Endothelial cell of hepatic sinusoid (primary cell): ENCODE measurements around the gene GPC5.

Experiments used
- in situ Hi-C: cut with HindIII; loops from 2 replicates; pipeline ENCODE4 v1.10.0; 2017; ENCODE audit warnings: low sequenced_read_pairs

The GPC5 gene

DNA sequence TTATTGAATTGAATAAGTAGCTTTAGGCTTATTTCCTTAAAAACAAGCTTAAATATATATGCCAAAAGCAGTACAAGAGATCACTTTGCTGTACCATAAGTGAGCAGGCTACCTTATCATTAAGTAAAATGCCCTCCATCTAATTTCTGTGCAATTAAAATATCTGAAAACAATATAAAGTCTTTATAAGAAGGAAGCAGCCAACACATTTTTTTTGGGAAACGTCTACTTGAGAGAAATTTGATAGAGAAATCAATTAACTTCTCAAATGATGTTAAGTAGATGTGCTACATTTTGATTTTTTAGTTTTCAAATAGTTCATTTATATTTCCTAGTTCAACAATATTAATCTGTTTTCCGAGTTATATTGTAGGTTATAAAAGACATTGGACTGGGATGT, 52.5 kb downstream of the GPC5 start:
- in situ Hi-C loops = no loop called here

DNA sequence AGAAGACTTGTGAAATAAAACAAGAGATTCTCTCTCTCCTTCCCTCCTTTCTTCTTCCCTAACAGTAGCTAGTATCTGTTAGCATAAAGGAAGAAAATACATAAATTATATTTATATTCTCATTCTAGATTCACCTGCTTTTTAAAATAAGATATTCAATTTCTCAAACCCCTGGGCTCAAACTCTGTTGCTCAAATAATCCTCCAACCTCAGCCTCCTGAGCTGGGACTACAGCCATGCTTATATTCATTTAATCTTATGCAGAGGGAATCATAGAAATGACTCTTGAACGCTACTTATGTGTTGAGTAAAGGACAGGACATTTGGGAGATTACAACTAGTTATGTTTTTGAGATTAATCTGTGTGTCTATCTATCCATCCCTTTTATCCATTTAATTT, 56.2 kb downstream of the GPC5 start:
- in situ Hi-C loops = no loop called here

DNA sequence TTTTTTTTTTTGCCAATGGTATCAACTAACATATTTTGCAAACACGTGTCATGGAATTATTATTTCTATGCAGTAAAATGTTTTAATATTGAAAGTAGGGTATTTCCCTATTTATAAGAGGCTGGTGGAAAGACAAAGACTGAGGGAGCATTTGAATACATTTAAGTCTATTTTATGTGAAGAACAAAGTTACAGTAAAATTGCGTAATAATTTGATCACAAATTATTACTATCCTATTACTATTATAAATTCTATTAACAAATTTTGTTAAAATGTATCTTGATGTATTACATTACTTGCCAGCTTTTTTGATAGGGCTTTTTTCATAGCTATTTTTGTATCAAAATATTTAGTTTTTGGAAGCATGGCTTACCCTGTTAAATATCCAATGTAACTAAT, 58.4 kb downstream of the GPC5 start:
- in situ Hi-C loops = no loop called here

DNA sequence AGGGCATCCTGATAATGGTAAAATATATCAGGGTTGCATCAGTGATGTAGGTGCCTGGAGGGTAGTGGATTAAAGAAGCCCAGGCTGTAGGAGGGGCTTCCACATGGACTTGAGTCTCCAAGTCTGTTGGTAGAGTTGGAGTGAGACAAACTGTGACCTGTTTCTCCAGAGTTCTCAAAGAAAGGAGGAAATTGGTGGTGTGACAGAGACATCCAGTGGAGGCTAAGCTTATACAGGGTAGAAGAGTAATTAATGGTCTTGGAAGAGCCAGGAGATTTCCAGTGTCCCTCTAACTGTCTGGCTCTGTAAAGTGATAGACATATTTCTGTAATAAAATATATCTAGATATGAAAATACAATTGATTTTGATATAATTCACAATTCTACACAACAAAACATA, 61.1 kb downstream of the GPC5 start:
- in situ Hi-C loops = no loop called here

DNA sequence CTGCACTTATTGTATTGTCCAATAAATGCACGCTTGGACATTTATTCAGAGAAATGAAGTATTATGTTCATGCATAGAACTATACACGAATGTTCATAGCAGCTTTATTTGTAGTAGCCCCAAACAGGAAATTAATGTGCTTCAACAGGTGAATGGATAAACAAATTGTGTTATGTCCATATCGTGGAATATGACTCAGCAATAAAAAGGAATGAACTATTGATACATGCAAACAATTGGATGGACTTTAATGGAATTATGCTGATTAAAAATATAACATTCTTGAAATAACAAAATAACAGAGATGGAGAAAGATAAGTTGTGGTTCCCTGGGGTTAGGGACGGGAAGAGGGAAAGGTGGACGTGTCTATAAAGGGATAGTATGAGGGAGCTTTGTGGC, 65.9 kb downstream of the GPC5 start:
- in situ Hi-C loops = no loop called here

DNA sequence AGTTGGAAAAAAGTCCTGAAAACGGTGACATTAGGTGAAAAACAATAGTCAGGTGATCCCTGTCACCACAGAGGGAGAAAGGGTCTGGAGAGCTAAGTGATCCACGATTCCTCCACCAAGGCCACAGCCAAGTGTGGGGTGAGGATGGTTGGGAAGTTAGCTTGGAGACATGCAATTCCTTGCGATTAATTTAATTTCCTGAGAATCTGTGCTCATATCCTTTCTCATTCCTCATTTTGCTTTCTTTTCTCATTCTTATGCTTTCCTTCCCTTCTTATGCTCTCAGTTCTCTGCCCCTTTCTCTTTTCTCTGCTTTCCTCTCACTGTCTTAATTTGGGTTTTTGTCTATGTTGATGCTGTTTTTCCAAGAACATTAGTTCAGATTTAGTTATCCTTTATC, 68.8 kb downstream of the GPC5 start:
- in situ Hi-C loops = no loop called here

DNA sequence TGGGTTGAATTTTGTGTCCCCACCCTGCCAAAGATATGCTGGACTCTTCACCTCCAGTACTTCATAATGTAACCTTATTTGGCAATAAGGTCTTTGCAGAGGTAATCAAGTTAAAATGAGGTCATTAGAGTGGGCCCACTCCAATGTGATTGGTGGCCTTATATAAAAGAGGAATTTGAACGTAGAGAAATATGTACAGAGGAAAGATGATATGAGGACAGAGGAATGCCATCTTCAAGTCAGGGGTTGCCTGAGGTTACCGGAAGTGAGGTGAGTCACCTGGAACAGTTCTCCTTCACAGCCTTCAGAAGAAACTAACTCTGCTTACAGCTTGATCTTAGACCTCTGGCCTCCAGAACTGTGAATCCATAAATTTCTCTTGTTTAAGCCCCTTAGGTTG, 69.9 kb downstream of the GPC5 start:
- in situ Hi-C loops = no loop called here

DNA sequence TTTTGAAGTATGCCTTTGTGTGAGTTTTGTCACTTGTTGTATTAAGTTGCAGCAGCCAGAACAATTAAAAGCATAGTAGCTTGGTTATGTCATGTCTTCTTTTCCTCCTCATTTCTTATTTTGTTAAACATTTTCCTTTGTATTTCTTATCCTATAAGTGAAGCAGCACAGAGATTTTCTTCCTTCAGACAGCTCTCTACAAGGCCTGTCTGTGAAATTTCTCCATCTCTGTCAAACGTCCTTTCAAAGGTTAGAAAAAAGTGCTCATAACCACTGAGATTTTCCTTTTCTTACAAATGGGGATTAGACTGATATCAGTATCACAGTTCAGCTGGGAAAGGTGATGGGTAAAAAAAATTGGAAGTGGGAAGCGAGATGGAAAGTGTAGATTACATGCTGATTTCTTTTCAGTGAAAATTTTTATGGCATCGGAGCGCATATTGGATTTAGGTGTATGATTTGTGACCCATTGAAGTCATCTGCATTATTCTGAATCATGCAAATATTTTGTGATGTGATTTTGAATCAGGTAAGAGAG, 71.7 kb downstream of the GPC5 start:
- in situ Hi-C loops = loop anchor here (5.0 kb wide), 1 partner anchor 107 kb away; no protein-coding TSS in a partner anchor

DNA sequence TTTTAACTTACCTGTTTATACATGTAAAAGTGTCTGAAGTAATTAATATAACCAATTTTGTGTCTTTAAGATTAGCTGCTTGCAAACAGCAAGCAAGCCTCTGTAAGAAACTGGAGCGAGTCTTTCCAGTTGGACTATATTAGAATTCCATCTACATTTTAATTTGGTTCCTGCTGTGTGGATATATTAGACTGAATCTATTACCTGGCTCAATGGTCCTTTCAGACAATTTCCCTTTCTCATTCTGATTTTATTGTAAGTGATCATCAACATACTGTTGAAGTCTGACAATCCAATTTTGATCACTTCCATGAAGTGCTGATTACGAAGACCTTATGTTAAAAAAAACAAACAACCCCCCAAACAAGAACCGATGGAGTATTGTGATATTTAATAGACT, 72.3 kb downstream of the GPC5 start:
- in situ Hi-C loops = loop anchor here (5.0 kb wide), 1 partner anchor 107 kb away; no protein-coding TSS in a partner anchor

DNA sequence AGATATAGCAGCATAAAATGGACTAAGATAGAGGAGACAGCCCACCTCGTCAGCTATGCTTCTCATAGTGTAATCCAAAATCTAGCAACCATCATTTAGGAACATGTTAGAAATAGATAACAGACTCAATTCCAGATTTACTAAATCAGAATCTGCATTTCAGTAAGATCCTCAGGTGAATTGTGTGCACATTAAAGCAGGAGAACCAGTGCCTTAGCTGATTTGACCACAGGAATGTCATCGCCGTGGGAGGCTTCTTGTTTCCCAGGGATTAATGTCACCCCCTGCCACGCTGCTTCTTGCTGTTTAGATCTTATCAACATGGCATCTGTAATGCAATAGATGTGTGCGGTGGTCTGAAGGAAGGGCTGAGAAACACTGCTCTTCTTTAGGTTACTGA, 84.0 kb downstream of the GPC5 start:
- in situ Hi-C loops = no loop called here

DNA sequence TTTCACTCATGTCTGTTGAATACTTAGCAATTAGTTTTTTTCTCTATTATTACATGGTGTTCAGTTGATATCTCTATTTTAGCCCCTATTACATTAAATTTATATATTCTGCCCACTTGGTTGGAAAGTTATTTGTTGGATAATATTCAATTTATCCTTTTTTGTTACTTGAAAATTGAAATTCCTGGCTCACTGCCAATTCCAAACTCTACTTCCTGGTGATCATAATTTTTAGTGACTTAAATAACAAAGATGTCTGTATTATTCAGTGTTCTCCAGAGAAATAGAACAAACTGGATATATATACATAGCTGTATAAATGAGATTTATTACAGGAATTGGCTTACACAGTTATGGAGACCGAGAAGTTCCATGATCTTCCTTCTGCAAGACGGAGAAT, 93.6 kb downstream of the GPC5 start:
- in situ Hi-C loops = no loop called here

DNA sequence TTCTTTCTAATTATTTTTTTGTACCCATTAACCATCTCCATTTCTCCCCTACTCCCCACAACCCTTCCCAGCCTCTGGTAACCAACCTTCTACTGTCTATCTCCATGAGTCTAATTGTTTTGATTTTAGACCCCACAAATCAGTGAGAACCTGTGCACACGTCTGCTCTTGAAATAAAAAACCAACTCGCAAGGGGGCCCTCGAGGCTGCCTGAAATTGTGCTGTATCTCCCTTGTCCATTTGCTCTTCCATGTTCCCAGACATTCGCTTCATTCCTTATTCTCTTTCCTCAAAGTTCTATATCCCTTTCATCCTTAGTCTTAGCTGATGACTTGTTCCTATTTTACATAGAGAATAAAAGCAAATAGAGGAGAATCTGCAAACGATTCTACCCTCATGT, 95.0 kb downstream of the GPC5 start:
- in situ Hi-C loops = no loop called here

DNA sequence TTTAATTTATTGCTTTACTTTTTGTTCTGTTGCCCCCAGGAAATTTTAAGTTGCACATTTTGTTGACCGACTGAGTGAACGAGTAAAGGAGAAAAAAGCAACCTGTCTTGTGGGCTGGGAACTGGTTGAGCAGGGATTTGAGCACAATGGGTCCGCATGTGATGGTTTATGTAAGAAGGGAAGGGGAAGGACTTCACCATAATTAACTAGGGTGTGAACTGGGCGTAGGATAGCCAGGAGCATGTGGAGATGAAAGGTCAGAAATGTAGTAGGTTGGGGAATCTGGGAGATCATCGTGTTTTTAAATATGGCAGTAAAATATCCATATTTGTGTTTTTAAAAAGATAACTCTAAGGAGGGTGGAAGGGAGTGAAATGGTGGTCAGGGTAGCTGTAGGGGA, 99.9 kb downstream of the GPC5 start:
- in situ Hi-C loops = no loop called here

DNA sequence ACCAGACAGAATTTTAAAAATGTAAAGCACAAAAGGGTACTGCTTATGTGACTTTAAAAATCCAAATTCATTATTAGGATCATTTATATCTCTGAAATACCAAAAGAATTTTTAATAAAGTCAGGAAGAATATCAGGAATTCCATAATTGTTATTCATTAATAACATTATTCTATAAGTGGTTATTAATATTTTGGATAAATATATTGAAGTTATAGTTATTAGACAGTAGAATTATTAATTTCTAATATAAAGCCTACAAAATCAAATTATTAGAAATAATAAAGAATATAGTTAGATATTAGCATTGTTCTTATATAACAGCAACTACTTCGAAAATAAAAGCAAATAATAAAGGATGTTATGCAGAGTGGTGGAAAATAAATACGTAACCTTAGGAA, 105.8 kb downstream of the GPC5 start:
- in situ Hi-C loops = no loop called here

DNA sequence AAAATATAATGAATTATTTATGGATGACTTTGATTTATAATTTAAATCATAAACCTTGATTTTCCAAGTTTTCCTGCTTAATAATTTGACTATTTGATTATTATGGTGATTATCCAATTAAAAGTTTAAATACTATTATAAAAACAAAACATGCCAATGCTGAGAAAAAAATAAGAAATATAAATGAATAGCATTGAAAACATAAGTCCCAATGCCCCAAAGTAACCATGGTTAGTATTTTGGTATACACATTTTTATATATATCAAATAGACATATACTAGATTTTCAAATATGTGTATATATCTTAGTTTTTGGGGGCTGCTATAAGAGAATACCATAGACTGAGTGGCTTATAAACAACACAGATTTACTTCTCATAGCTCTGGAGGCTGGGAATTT, 108.3 kb downstream of the GPC5 start:
- in situ Hi-C loops = no loop called here

DNA sequence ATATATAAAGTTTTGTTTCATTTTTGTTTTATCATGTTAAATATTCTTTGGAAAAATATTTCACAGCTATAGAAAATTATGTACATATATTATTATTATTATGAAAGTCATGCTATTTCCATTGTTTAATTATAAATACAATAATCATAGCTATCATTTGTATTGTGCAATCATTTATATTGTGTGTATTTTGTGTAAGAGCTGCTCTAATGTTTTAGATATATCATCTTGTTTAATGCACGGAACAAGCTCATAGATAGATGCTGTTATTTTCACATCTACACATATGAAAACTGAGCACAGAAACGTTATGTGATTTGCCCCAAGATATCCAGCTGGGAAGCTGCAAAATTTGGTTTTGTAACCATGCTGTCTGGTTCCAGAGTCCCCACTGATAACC, 111.6 kb downstream of the GPC5 start:
- in situ Hi-C loops = no loop called here

DNA sequence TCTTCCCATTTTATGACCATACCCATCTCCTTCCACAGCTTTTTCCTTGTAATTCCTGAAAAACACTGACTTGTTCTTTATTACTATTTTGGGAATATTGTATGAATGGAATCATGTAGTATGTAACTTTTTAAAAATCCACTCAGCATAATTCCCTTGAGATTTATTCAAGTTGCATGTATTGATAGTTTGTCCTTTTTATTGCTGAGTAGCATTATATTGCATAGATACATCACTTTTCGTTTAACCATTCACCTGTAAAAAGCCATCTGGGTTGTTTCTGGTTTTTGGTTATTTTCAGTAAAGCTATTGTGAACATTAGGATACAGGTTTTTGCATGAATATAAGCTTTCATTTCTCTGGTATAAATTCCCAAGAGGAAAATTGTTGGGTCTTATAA, 115.4 kb downstream of the GPC5 start:
- in situ Hi-C loops = no loop called here

DNA sequence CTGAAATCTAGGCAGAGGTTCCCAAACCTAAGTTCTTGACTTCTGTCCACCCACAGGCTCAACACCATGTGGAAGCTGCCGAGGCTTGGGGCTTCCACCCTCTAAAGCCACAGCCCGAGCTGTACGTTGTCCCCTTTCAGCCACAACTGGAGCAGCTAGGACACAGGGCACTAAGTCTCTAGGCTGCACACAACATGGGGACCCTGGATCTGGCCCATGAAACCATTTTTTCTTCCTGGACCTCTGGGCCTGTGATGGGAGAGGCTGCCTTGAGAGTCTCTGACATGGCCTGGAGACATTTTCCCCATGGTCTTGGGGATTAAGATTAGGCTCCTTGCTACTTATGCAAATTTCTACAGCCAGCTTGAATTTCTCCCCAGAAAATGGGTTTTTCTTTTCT, 118.4 kb downstream of the GPC5 start:
- in situ Hi-C loops = no loop called here

DNA sequence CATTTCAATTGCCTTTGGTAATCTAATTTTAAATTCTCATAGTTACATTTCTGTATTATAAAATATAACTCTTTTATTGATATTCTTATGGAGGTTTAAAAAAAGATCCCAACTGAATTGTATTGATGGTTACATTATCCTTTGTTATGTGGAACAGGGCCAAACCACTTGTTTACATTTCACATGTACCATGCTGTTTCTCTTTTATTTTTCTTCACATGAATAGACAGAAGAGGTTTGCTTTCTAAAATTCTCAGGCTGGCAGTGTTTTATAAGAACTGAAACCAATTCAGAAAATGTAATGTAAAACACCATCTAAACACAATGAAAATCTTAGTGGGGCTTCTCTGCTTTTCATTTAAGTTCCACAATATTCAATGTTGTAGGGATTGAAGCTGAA, 122.5 kb downstream of the GPC5 start:
- in situ Hi-C loops = no loop called here

DNA sequence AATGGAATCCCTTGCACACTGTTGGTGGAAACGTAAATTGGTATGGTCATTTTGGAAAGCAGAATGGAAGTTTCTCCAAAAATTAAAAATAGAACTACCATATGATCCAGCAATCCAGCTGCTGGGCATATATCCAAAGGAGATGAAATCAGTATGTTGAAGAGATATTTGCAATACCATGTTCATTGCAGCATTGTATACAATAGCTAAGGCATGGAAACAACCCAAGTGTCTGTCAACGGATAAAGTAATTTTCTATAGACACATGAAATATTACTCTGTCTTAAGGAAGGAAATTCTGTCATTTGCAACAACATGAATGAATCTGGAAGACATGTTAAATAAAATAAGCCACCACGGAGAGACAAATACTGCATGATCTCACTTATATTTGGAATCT, 124.7 kb downstream of the GPC5 start:
- in situ Hi-C loops = no loop called here

DNA sequence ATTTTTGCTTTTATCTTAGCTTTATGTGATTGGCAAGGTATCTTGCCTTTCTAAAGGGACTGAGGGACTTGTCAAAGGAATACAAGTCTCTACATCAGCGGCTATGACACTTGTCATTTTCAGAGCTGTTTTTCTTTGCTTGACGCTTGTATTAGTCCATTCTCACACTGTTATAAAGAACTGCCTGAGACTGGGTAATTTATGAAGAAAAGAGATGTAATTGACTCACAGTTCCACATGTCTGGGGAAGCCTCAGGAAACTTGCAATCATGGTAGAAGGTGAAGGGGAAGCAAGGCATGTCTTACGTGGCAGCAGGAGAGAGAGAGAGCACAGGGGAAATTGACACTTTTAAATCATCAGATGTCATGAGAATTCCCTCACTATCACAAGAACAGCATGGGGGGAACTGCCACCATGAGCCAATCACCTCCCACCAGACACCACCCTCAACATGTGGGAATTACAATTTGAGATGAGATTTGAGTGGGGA, 128.2 kb downstream of the GPC5 start:
- in situ Hi-C loops = no loop called here

DNA sequence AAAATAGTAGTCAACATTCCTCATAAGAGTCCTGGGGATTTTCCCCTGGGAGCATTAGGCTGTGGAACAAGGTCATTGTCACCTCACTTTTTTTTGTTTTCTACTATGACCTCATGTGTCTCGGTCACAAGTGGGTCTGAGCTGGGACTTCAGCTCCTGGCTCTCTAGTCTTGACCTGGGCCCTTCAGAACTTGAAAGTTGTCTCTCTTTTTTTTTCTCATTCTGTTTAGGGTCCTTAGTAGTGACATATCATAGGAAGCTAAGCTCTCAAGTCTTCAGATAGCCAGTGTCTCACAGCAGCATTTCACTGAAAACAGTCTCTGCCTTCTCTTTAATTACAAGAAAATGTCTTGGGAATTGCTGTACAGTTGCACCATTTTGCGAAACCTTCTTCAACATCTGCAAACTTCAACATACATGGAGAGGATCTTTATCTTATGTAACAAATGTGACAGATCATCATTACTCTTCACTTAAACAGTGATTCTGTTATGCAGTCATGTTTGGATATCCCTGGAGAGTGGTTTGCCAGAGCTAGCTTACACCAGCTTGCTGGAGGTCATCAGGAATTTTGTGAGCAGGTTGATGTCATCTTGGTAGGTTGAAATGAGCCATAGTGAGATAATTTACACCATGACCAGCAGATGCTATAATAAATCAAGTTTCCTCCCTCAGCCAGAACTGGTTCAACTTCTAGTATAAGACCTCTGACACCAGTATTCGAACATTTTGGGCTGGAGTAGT, 131.5 kb downstream of the GPC5 start:
- in situ Hi-C loops = no loop called here

DNA sequence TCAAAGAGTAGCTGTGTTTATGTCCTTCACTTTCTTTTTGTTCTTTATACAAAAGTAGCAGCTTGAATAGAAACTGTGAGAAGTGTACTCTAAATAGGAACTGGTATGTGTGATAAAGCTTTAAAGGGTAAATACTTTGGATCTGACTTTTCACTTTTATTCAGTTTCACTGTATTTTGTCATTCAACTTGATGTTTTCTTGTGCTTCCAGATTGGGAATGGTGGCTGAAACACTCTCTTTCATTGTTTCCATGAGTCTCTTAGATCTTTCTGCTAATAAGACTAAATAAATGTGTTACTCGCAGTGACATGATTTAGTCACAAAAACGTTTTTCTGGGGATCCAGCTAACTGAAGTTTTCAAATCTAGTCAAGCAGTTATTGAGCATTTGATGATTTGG, 133.2 kb downstream of the GPC5 start:
- in situ Hi-C loops = no loop called here
